Gastrocnemius medialis (tissue), 4 donors: ENCODE measurements around the gene THSD7A. TPM values are rescaled to one million over a fixed set of nuclear protein-coding genes. Genes with fewer than 3 reads are reported as not detected.

Experiments
- ATAC-seq, 2 donors: fragments of 150-250 bp; one replicate each; pipeline ENCODE4 v1.9.1; 2016
- DNase-seq, 2 donors: peaks; one replicate each; pipeline ENCODE4 v3.0.0-alpha.2; 2019
- H3K27ac ChIP-seq, 4 donors: fragments of 200-600 bp; sonication (generic); 1 replicate in 1 of 4; 2 replicates in 3 of 4; pipeline ENCODE4 v1.5.1; 2016 to 2018; ENCODE audit warnings: mild to moderate bottlenecking in 2 of 4, moderate library complexity in 1 of 4
- H3K27me3 ChIP-seq, 3 donors: fragments of 200-600 bp; sonication (generic) in 2 of 3; 1 replicate in 1 of 3; 2 replicates in 2 of 3; pipeline versions ENCODE4 v1.5.1 to v1.6.0; 2016 to 2019; ENCODE audit warnings: mild to moderate bottlenecking in 1 of 3, moderate library complexity in 1 of 3
- H3K36me3 ChIP-seq, 2 donors: fragments of 200-600 bp; sonication (generic) in 1 of 2; one replicate each; pipeline ENCODE4 v1.5.1; 2017 to 2018
- H3K4me1 ChIP-seq, 2 donors: fragments of 200-600 bp; sonication (generic) in 1 of 2; one replicate each; pipeline ENCODE4 v1.5.1; 2016 to 2017; ENCODE audit warnings: mild to moderate bottlenecking in 2 of 2
- H3K4me3 ChIP-seq, 4 donors: fragments of 200-600 bp; sonication (generic) in 3 of 4; 1 replicate in 1 of 4; 2 replicates in 3 of 4; pipeline ENCODE4 v1.5.1; 2016 to 2019; ENCODE audit warnings: mild to moderate bottlenecking in 2 of 4
- H3K9me3 ChIP-seq, 3 donors: fragments of 200-600 bp; sonication (generic) in 2 of 3; 1 replicate in 1 of 3; 2 replicates in 2 of 3; pipeline ENCODE4 v1.5.1; 2016 to 2019
- CTCF ChIP-seq, 5 experiments: fragments of 450-650 bp in 3 of 5; fragments of 200-600 bp in 2 of 5; sonication (generic) in 2 of 5; IDR thresholded peaks in 4 of 5; conservative IDR thresholded peaks in 1 of 5; 1 replicate in 4 of 5; 2 replicates in 1 of 5; pipeline ENCODE4 v1.5.1; 2016 to 2019; ENCODE audit warnings: antibody characterized with exemption in 5 of 5, mild to moderate bottlenecking in 3 of 5, moderate library complexity in 3 of 5
- POLR2A ChIP-seq, 2 donors: fragments of 450-650 bp; IDR thresholded peaks; one replicate each; pipeline ENCODE4 v1.6.1; 2017; ENCODE audit warnings: antibody characterized with exemption in 2 of 2, mild to moderate bottlenecking in 2 of 2, moderate library complexity in 2 of 2
- in situ Hi-C, 4 donors: fragments of 200-750 bp; cut with MboI; loops; one replicate each; pipeline versions ENCODE4 v1.15.0 to v1.8.0; 2017; ENCODE audit warnings: low sequenced_read_pairs in 4 of 4
- intact Hi-C: fragments of 100-400 bp; cut with DNase I; formaldehyde crosslinking; loops from one replicate; pipeline ENCODE4 v1.15.1; 2023; ENCODE audit warnings: low total_unique reads
- total RNA-seq, 4 donors: library from RNA; depleted of rRNA; stranded (reverse); fragments of >200 nt; gene quantifications; one replicate each; pipeline versions ENCODE4 v1.1.0 to v1.2.3, GENCODE V29; 2016

THSD7A gene
- total RNA-seq, 4 donors from 2014 or later, result 0.36 to 0.78 (median 0.66) TPM

GRCh38 chr7:11727864-11728263 lies 104.1 kb downstream of the THSD7A start:
- TF ChIP-seq CTCF (IDR thresholded peaks at IDR 0.05 in 4 of 5, conservative IDR thresholded peaks at IDR 0.05 in 1 of 5) (no peak), POLR2A (IDR thresholded peaks at IDR 0.05) (no peak)
- H3K27ac ChIP-seq, result no peak overlapping the region
- in situ Hi-C loops (no loop called here), intact Hi-C loops (no loop called here)
- DNase-seq (no peak), ATAC-seq (no peak)
- no peaks in the 10 kb centered on the region for H3K36me3 ChIP-seq
- no peaks in the 10 kb centered on the region for H3K4me1 ChIP-seq
- H3K4me3 ChIP-seq, result no peak overlapping the region
- H3K27me3 ChIP-seq, result no peaks in the 10 kb centered on the region
- H3K9me3 ChIP-seq, result no peaks in the 10 kb centered on the region

DNA sequence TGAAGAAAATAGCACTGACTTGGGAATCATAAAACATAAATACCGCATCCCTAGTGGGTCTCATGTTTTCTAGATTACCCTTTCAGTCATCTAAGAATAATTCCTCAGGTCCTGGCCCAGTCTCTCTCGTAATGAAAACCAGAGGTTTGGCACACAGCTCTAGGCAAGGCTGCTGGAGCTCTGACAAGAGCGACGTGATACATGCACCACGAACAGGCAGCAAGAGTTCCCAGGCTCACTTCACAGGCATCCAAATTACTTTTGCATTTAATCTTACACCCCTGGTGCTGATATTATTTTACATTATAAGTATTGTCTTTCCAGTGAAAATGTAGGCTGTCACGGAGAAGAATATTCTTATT lies 105.2 kb downstream of the THSD7A start:
- Histone ChIP-seq H3K27me3 (no peaks in the 10 kb centered on the region), H3K9me3 (no peaks in the 10 kb centered on the region), H3K27ac (no peak overlapping the region), H3K4me1 (no peaks in the 10 kb centered on the region), H3K4me3 (no peak overlapping the region), H3K36me3 (no peaks in the 10 kb centered on the region)
- in situ Hi-C loops, result no loop called here
- DNase-seq (peak in 1 of 2 donors; percentile 28), ATAC-seq (peak in 1 of 2 donors; percentile 36)
- intact Hi-C loops, result no loop called here
- no peak for TF ChIP-seq POLR2A (IDR thresholded peaks at IDR 0.05)
- TF ChIP-seq CTCF (IDR thresholded peaks at IDR 0.05 in 4 of 5, conservative IDR thresholded peaks at IDR 0.05 in 1 of 5), result no peak

- TF ChIP-seq POLR2A (IDR thresholded peaks at IDR 0.05) (no peak), CTCF (IDR thresholded peaks at IDR 0.05 in 4 of 5, conservative IDR thresholded peaks at IDR 0.05 in 1 of 5) (no peak)
- ATAC-seq (no peak), DNase-seq (no peak)
- H3K36me3 ChIP-seq, result no peaks in the 10 kb centered on the region
- intact Hi-C loops (no loop called here), in situ Hi-C loops (no loop called here)
- no peaks in the 10 kb centered on the region for H3K4me1 ChIP-seq
- H3K4me3 ChIP-seq, result no peak overlapping the region
- H3K27me3 ChIP-seq, result no peaks in the 10 kb centered on the region
- no peak overlapping the region for H3K27ac ChIP-seq
- no peaks in the 10 kb centered on the region for H3K9me3 ChIP-seq
Measured at GRCh38 chr7:11726001-11726793, 105.8 kb downstream of the THSD7A start.

DNA sequence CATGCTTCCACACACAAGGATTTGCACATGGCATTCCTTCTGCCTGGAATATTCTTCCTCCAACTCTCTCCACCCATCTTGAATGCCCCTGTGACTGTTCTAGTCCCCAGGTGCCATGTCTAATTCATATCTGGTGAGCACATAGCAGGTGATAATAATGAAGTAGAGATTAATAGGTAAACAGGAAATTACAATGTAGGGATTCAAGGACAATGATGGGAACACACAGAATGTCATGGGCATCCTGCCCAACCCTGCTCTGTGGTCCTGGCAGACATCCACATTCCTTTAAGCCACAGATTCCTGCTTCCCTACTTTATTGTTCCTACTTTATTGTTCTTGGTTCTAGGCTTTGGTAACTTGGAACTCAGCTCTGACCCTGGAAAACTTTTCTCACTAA lies 115.8 kb downstream of the THSD7A start:
- no peaks in the 10 kb centered on the region for H3K4me1 ChIP-seq
- intact Hi-C loops, result no loop called here
- ATAC-seq, result no peak
- DNase-seq, result no peak
- no peaks in the 10 kb centered on the region for H3K9me3 ChIP-seq
- H3K4me3 ChIP-seq, result no peak overlapping the region
- in situ Hi-C loops, result no loop called here
- no peaks in the 10 kb centered on the region for H3K27me3 ChIP-seq
- H3K27ac ChIP-seq, result no peak overlapping the region
- no peak for TF ChIP-seq POLR2A (IDR thresholded peaks at IDR 0.05)
- TF ChIP-seq CTCF (IDR thresholded peaks at IDR 0.05 in 4 of 5, conservative IDR thresholded peaks at IDR 0.05 in 1 of 5), result no peak
- no peaks in the 10 kb centered on the region for H3K36me3 ChIP-seq

DNA sequence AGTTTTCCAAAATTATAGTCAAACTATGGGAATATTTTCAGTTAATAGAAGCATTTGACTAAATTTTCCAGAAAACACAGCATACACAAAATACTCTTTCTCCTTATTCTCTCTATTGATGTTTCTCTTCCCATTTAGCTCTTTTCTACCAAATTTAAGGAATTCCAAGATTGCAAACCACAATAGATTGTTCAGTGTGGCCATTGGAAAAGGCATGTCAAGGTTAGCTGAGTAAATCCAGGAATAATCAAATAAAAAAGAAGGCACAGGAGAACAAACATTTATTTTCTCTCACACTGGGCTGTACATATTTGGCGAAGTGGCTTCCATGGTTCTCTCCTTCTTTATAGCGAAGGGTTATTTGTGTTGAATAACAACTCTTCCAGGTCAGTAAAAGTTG lies 117.3 kb downstream of the THSD7A start:
- ATAC-seq, result no peak
- H3K9me3 ChIP-seq, result no peaks in the 10 kb centered on the region
- H3K4me3 ChIP-seq, result no peak overlapping the region
- no peak for DNase-seq
- in situ Hi-C loops (no loop called here), intact Hi-C loops (no loop called here)
- no peaks in the 10 kb centered on the region for H3K27me3 ChIP-seq
- no peaks in the 10 kb centered on the region for H3K36me3 ChIP-seq
- TF ChIP-seq POLR2A (IDR thresholded peaks at IDR 0.05) (no peak), CTCF (IDR thresholded peaks at IDR 0.05 in 4 of 5, conservative IDR thresholded peaks at IDR 0.05 in 1 of 5) (no peak)
- no peaks in the 10 kb centered on the region for H3K4me1 ChIP-seq
- no peak overlapping the region for H3K27ac ChIP-seq
